H1 (cell line): Measurements from ENCODE around the gene CSF3. TPM values are rescaled to one million over a fixed set of nuclear protein-coding genes. Genes with fewer than 3 reads are reported as not detected.
A peak's percentile ranks its signal among the peaks of the same experiment; 100 is the strongest.

ENCODE experiments used
- CTCF ChIA-PET: fragments of 300-600 bp; sonication (Branson Sonifier 250); formaldehyde crosslinking; loops from one replicate; lab custom pipeline; 2021; ENCODE audit not compliant: partially characterized antibody; lab: Charles Lee
- POLR2A ChIA-PET: fragments of 300-600 bp; sonication (Branson Sonifier 250); formaldehyde crosslinking; loops from one replicate; lab custom pipeline; 2021; ENCODE audit warnings: inconsistent platforms; ENCODE audit not compliant: partially characterized antibody; lab: Charles Lee
- DNase-seq, 2 experiments: peaks; one replicate each; pipeline versions ENCODE4 v3.0.0 to v3.0.0-alpha.2; 2010 to 2022; ENCODE audit warnings: low spot score in 2 of 2, low read depth in 1 of 2, mixed read lengths in 1 of 2
- FAIRE-seq: peaks from 2 replicates; lab custom pipeline; 2011; peaks lifted over from hg19 to GRCh38; lab: Jason Lieb, UNC
- H2AFZ ChIP-seq: 2 replicates; pipeline ENCODE4 v1.8.1; 2012; ENCODE audit warnings: low read length, inconsistent platforms
- H2AK5ac ChIP-seq: 2 replicates; pipeline ENCODE4 v1.6.1; 2013; ENCODE audit warnings: low read depth, low read length
- H2BK120ac ChIP-seq: replicated peaks from 2 replicates; pipeline ENCODE3; 2013; ENCODE audit warnings: low read depth, low read length, inconsistent platforms
- H2BK12ac ChIP-seq: 2 replicates; pipeline ENCODE4 v1.6.1; 2013; ENCODE audit warnings: low read depth, low read length
- H2BK15ac ChIP-seq: 2 replicates; pipeline ENCODE4 v1.6.1; 2013; ENCODE audit warnings: low read length
- H2BK20ac ChIP-seq: 2 replicates; pipeline ENCODE4 v1.6.1; 2013; ENCODE audit warnings: low read length
- H2BK5ac ChIP-seq: 2 replicates; pipeline ENCODE4 v1.6.1; 2013; ENCODE audit warnings: low read depth, low read length
- H3K14ac ChIP-seq: 2 replicates; pipeline ENCODE4 v1.6.1; 2013; ENCODE audit warnings: inconsistent platforms; ENCODE audit not compliant: insufficient read length
- H3K18ac ChIP-seq: 2 replicates; pipeline ENCODE4 v1.6.1; 2013; ENCODE audit warnings: low read length; ENCODE audit errors: extremely low read depth
- H3K23ac ChIP-seq: 2 replicates; pipeline ENCODE4 v1.6.1; 2013; ENCODE audit warnings: inconsistent platforms; ENCODE audit not compliant: insufficient read length
- H3K23me2 ChIP-seq: 2 replicates; pipeline ENCODE4 v1.6.1; 2013; ENCODE audit warnings: low read depth, low read length
- H3K27ac ChIP-seq: 2 replicates; pipeline ENCODE4 v1.6.1; 2011; ENCODE audit warnings: low read depth, low read length, inconsistent platforms
- H3K27me3 ChIP-seq, 4 experiments: replicated peaks in 1 of 4; 1 replicate in 1 of 4; 2 replicates in 3 of 4; pipeline versions ENCODE4 v1.6.1 to v1.8.1; 2011 to 2013; ENCODE audit warnings: low read length in 3 of 4, mild to moderate bottlenecking in 3 of 4, inconsistent platforms in 2 of 4, mixed read lengths in 2 of 4, moderate library complexity in 1 of 4; ENCODE audit not compliant: control insufficient read depth in 3 of 4, insufficient read depth in 3 of 4; ENCODE audit errors: extremely low read depth in 1 of 4
- H3K36me3 ChIP-seq, 4 experiments: 2 replicates each; pipeline versions ENCODE4 v1.6.1 to v1.8.1; 2011 to 2013; ENCODE audit warnings: mild to moderate bottlenecking in 4 of 4, low read length in 3 of 4, moderate library complexity in 2 of 4, control low read depth in 1 of 4, inconsistent platforms in 1 of 4; ENCODE audit not compliant: insufficient read depth in 4 of 4, control insufficient read depth in 2 of 4
- H3K4ac ChIP-seq: replicated peaks from 2 replicates; pipeline ENCODE3; 2013; ENCODE audit warnings: low read length, low read depth, mixed read lengths, inconsistent platforms; ENCODE audit not compliant: insufficient read length
- H3K4me1 ChIP-seq, 4 experiments: replicated peaks in 1 of 4; 1 replicate in 1 of 4; 2 replicates in 3 of 4; pipeline versions ENCODE4 v1.6.1 to v1.8.1; 2011 to 2013; ENCODE audit warnings: low read length in 3 of 4, inconsistent platforms in 2 of 4, mixed read lengths in 1 of 4; ENCODE audit not compliant: insufficient read depth in 4 of 4, control insufficient read depth in 3 of 4
- H3K4me2 ChIP-seq, 2 experiments: 2 replicates each; pipeline versions ENCODE4 v1.6.1 to v1.8.1; 2011 to 2013; ENCODE audit warnings: low read depth in 2 of 2, low read length in 2 of 2, control low read depth in 1 of 2, inconsistent platforms in 1 of 2, mild to moderate bottlenecking in 1 of 2; ENCODE audit not compliant: insufficient read depth in 1 of 2
- H3K4me3 ChIP-seq, 4 experiments: fragments of 200-600, 300-600 bp in 1 of 4; sonication (generic), shearing (Covaris generic), sonication (Bioruptor Twin) in 1 of 4; 2 replicates each; pipeline versions ENCODE4 v1.5.1 to v1.8.1; 2011 to 2016; ENCODE audit warnings: low read length in 4 of 4, low read depth in 3 of 4, control low read depth in 2 of 4, inconsistent platforms in 2 of 4, mild to moderate bottlenecking in 2 of 4, mixed read lengths in 1 of 4, moderate library complexity in 1 of 4; ENCODE audit not compliant: insufficient read depth in 2 of 4; ENCODE audit errors: extremely low read depth in 1 of 4
- H3K56ac ChIP-seq: replicated peaks from 2 replicates; pipeline ENCODE3; 2013; ENCODE audit warnings: low read depth, mild to moderate bottlenecking, mixed read lengths, low read length, inconsistent platforms; ENCODE audit not compliant: insufficient read length
- H3K79me1 ChIP-seq: 2 replicates; pipeline ENCODE4 v1.6.1; 2013; ENCODE audit warnings: low read depth, low read length, control low read depth
- H3K79me2 ChIP-seq, 2 experiments: 2 replicates each; pipeline versions ENCODE4 v1.6.1 to v1.8.1; 2012 to 2013; ENCODE audit warnings: low read length in 2 of 2, mild to moderate bottlenecking in 2 of 2, inconsistent platforms in 1 of 2; ENCODE audit not compliant: insufficient read depth in 2 of 2, control insufficient read depth in 1 of 2
- H3K9ac ChIP-seq, 4 experiments: replicated peaks in 1 of 4; 1 replicate in 1 of 4; 2 replicates in 3 of 4; pipeline versions ENCODE4 v1.6.1 to v1.8.1; 2011 to 2013; ENCODE audit warnings: low read depth in 3 of 4, low read length in 3 of 4, control low read depth in 2 of 4, mild to moderate bottlenecking in 2 of 4, moderate library complexity in 2 of 4, inconsistent platforms in 1 of 4; ENCODE audit errors: extremely low read depth in 1 of 4
- H3K9me3 ChIP-seq, 2 experiments: 2 replicates each; pipeline versions ENCODE4 v1.6.1 to v1.8.1; 2012 to 2013; ENCODE audit warnings: mild to moderate bottlenecking in 2 of 2, moderate library complexity in 2 of 2, control low read depth in 1 of 2, inconsistent platforms in 1 of 2, low read depth in 1 of 2, low read length in 1 of 2, mixed read lengths in 1 of 2; ENCODE audit not compliant: insufficient read depth in 2 of 2
- H4K20me1 ChIP-seq, 2 experiments: replicated peaks in 1 of 2; 2 replicates each; pipeline versions ENCODE3 to v1.8.1; 2011 to 2013; ENCODE audit warnings: inconsistent platforms in 2 of 2, low read length in 2 of 2, mild to moderate bottlenecking in 1 of 2; ENCODE audit not compliant: insufficient read depth in 2 of 2, control insufficient read depth in 1 of 2
- H4K5ac ChIP-seq: 2 replicates; pipeline ENCODE4 v1.6.1; 2013; ENCODE audit warnings: low read length, low read depth, mixed read lengths, inconsistent platforms; ENCODE audit not compliant: insufficient read length
- H4K8ac ChIP-seq: 2 replicates; pipeline ENCODE4 v1.8.0; 2013; ENCODE audit warnings: mild to moderate bottlenecking, moderate library complexity, low read length, inconsistent platforms; ENCODE audit not compliant: insufficient read depth; ENCODE audit errors: extremely low read depth
- H4K91ac ChIP-seq: replicated peaks from 2 replicates; pipeline ENCODE3; 2013; ENCODE audit warnings: low read length, mixed read lengths, inconsistent platforms; ENCODE audit not compliant: insufficient read length
- BACH1 ChIP-seq: IDR thresholded peaks from 2 replicates; pipeline ENCODE4 v1.6.1; 2012; ENCODE audit warnings: low read length, improper control_type of control experiment
- GTF2F1 ChIP-seq: IDR thresholded peaks from 2 replicates; pipeline ENCODE4 v1.6.1; 2012; ENCODE audit warnings: low read depth, low read length, improper control_type of control experiment, borderline replicate concordance
- HDAC2 ChIP-seq, 2 experiments: fragments of 300-600 bp in 1 of 2; sonication (generic) in 1 of 2; IDR thresholded peaks; 2 replicates each; pipeline ENCODE4 v1.6.1; 2011 to 2012; ENCODE audit warnings: low read depth in 2 of 2, low read length in 2 of 2, mild to moderate bottlenecking in 2 of 2, moderate library complexity in 2 of 2, borderline replicate concordance in 1 of 2, inconsistent platforms in 1 of 2
- JUN ChIP-seq: IDR thresholded peaks from 2 replicates; pipeline ENCODE4 v1.6.1; 2011; ENCODE audit warnings: low read depth, mild to moderate bottlenecking, improper control_type of control experiment, low read length
- RFX5 ChIP-seq: IDR thresholded peaks from 2 replicates; pipeline ENCODE4 v1.6.1; 2011; ENCODE audit warnings: low read depth, low read length, improper control_type of control experiment, borderline replicate concordance
- SIX5 ChIP-seq: IDR thresholded peaks from 2 replicates; pipeline ENCODE4 v1.6.1; 2011; ENCODE audit warnings: mild to moderate bottlenecking, low read depth, low read length
- SP1 ChIP-seq: IDR thresholded peaks from 2 replicates; pipeline ENCODE4 v1.6.1; 2011; ENCODE audit warnings: low read depth, low read length
- SP4 ChIP-seq: IDR thresholded peaks from 2 replicates; pipeline ENCODE4 v1.6.1; 2012; ENCODE audit warnings: low read length, inconsistent platforms
- SUZ12 ChIP-seq: fragments of 200-600 bp; sonication (generic); IDR thresholded peaks from 2 replicates; pipeline ENCODE4 v1.6.1; 2012; ENCODE audit warnings: mild to moderate bottlenecking, inconsistent platforms, low read length, moderate library complexity, mixed read lengths
- TAF7 ChIP-seq: optimal IDR thresholded peaks from 2 replicates; pipeline ENCODE3; 2011; ENCODE audit warnings: low read depth, mild to moderate bottlenecking, inconsistent platforms, low read length, moderate library complexity, borderline replicate concordance
- TBP ChIP-seq: IDR thresholded peaks from 2 replicates; pipeline ENCODE4 v1.6.1; 2011; ENCODE audit warnings: low read depth, low read length, improper control_type of control experiment
- ZNF274 ChIP-seq: IDR thresholded peaks from 2 replicates; pipeline ENCODE4 v1.7.0; 2012; ENCODE audit warnings: low read length, borderline replicate concordance; ENCODE audit errors: extremely low read depth
- WGBS, 2 experiments: shearing (Covaris generic) in 1 of 2; methylation state at CpG; one replicate each; pipeline versions ENCODE4 v1.1.6 to v1.1.7; 2013 to 2015; ENCODE audit warnings: low lambda C conversion rate in 2 of 2, mixed read lengths in 2 of 2, inconsistent platforms in 1 of 2, low coverage in 1 of 2, missing lambda C conversion rate in 1 of 2; ENCODE audit not compliant: insufficient replicate concordance in 2 of 2, insufficient coverage in 1 of 2, insufficient read length in 1 of 2; ENCODE audit errors: extremely low coverage in 1 of 2, missing lambda C conversion rate in 1 of 2; 5-methylcytosine and 5-hydroxymethylcytosine counted together
- polyA plus RNA-seq, 7 experiments: library from polyadenylated mRNA; depleted of rRNA in 3 of 7; stranded (reverse) in 5 of 7; unstranded in 2 of 7; fragments of >200 nt in 5 of 7; fragments of 200-250 nt in 2 of 7; gene quantifications; 1 replicate in 5 of 7; 2 replicates in 1 of 7; 4 replicates in 1 of 7; pipeline versions ENCODE4 v1.2.1 to v1.2.3, GENCODE V29; 2011 to 2013; ENCODE audit warnings: missing spikeins in 2 of 7, mixed read lengths in 2 of 7
- total RNA-seq: library from RNA; stranded (reverse); fragmentation: NEBNext Ultra II Directional; extraction: Animal tissue kit (Norgen Biotek cat#: 25700); gene quantifications from 2 replicates; pipeline ENCODE4 v1.2.1, GENCODE V29; 2021
- TF ChIP-seq, protein P1 (sequence below): IDR thresholded peaks from 2 replicates; pipeline ENCODE4 v1.6.1; 2012; ENCODE audit warnings: inconsistent platforms

Gene CSF3
- total and polyA plus RNA-seq, 2 of the 8 experiments (the other 6 are each of a cell fraction or from before 2014, with no cell fraction given), result 0.03 TPM; not detected in 1

DNA sequence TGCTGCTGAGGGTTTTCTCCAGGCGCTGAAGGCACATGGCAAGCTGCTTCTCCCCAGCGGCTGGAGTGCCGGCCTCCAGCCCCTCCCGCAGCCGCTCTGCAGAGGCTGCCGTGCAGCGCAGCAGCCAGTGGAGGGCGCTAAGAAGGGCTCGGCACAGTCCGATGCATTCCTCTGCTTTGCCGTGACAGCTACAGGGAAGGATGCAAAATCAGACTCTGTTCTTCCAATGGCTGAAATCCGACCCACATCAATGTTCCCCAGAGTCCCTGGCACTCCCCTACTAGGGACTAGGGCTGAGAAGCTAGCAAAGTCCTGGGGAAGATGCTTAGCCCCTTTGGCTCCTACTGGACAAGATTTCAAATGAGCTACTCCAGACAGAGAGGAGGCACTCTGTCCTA is 19.9 kb downstream of the CSF3 start:
- H3K18ac ChIP-seq, result no peak overlapping the region
- no peak overlapping the region for H3K4ac ChIP-seq
- no peak overlapping the region for H4K5ac ChIP-seq
- DNase-seq (peak; percentile 43 to 91), FAIRE-seq (peak; percentile 63)
- no peak overlapping the region for H2BK5ac ChIP-seq
- no peak overlapping the region for H2AK5ac ChIP-seq
- H3K79me1 ChIP-seq, result no peaks in the 10 kb centered on the region
- no peaks in the 10 kb centered on the region for H3K27me3 ChIP-seq
- no peak overlapping the region for H3K27ac ChIP-seq
- H2BK15ac ChIP-seq, result no peak overlapping the region
- no peaks in the 10 kb centered on the region for H3K23me2 ChIP-seq
- CTCF ChIA-PET, result interaction anchor here (0.6 to 29.7 kb wide), 19 partner anchors 9 to 294 kb away, joined by 3 to 876 read pairs (median 6); partner anchors contain the start of genes CASC3, CSF3, MED24 and NR1D1
- POLR2A ChIA-PET, result interaction anchor here (0.6 to 2.5 kb wide), 18 partner anchors 9 to 275 kb away, joined by 3 to 13 read pairs (median 3); partner anchors contain the start of genes CSF3 and MED24
- peaks cover 7 to 28% (median 12%) of the 10 kb centered on the region in 4 experiments for H3K36me3 ChIP-seq
- no peak overlapping the region for H3K23ac ChIP-seq
- H3K9ac ChIP-seq, result no peak overlapping the region
- no peaks in the 10 kb centered on the region for H3K9me3 ChIP-seq
- no peak overlapping the region for H2BK12ac ChIP-seq
- H3K56ac ChIP-seq, result no peak overlapping the region
- H4K8ac ChIP-seq, result no peak overlapping the region
- no peak overlapping the region for H3K4me2 ChIP-seq
- no peak overlapping the region for H2BK120ac ChIP-seq
- H3K79me2 ChIP-seq, result no peaks in the 10 kb centered on the region
- no peak overlapping the region for H3K14ac ChIP-seq
- 0 out of 2 replicates have a peak overlapping the region, but pooled peaks have one; percentile 5 for H2BK20ac ChIP-seq
- 13% methylated on average over 12 of the region's 12 CpGs; no CpG with 5 or more reads in 1 of the 2 experiments for WGBS, 2 experiments
- no peak overlapping the region for H2AFZ ChIP-seq
- no peak overlapping the region for H3K4me3 ChIP-seq
- no peak overlapping the region for H4K91ac ChIP-seq
- H4K20me1 ChIP-seq, result peaks cover 0 to 5% of the 10 kb centered on the region in 2 experiments
- H3K4me1 ChIP-seq, result peaks cover 0 to 12% (median 4%) of the 10 kb centered on the region in 4 experiments; a peak in 5 of 7 replicates
- TF ChIP-seq, protein P1, sequence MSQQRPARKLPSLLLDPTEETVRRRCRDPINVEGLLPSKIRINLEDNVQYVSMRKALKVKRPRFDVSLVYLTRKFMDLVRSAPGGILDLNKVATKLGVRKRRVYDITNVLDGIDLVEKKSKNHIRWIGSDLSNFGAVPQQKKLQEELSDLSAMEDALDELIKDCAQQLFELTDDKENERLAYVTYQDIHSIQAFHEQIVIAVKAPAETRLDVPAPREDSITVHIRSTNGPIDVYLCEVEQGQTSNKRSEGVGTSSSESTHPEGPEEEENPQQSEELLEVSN, result no peak
- TF ChIP-seq ZNF274 (no peak), SP4 (no peak), JUN (no peak), HDAC2 (IDR thresholded peaks at IDR 0.05; ENCODE audit: borderline replicate concordance in 1 of 2, low read depth in 2 of 2, low read length in 2 of 2) (no peak), GTF2F1 (0 out of 2 replicates have a peak, but pooled peaks have one; percentile 26), SUZ12 (no peak), TAF7 (no peak), BACH1 (no peak), SIX5 (no peak), TBP (no peak; the same call in 1 of the 2 replicates), SP1 (no peak), RFX5 (no peak)
